ENCODE data around the gene P2RX7. TPM values are rescaled to one million over a fixed set of nuclear protein-coding genes. Genes with fewer than 3 reads are reported as not detected.
A peak's percentile ranks its signal among the peaks of the same experiment; 100 is the strongest.

Gene P2RX7
- polyA plus RNA-seq, 3 donors: 12.3 to 66.3 (median 20.5) TPM

DNA sequence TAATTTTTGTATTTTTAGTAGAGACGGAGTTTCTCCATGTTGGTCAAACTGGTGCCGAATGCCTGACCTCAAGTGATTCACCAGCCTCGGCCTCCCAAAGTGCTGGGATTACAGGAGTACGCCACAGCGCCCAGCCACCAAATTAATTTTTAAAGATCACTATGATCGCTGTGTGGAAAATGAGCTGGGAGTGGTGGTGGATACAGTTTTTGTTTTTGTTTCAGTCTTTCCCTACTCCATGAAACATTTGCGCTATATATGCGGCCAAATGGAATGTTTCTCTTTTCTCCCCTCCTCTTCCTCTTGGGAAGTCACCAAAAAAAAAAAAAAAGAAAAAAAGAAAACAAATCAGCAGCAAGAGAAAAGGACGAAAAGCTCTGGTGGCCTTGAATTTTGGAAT, 56.5 kb downstream of the P2RX7 start:
- Mint-ChIP-seq H3K4me3 (no peak overlapping the region), H3K36me3 (peaks cover 26 to 30% of the 10 kb centered on the region in 2 donors), H3K27ac (peak overlapping the region in 5 of 7 donors; percentile 67 to 89 (median 82)), H3K4me1 (peaks cover 48% of the 10 kb centered on the region), H3K9me3 (no peaks in the 10 kb centered on the region), H3K27me3 (ENCODE audit: low read depth in 3 of 3) (peaks cover 0 to 6% (median 0%) of the 10 kb centered on the region in 3 donors)
- Histone ChIP-seq H3K27me3 (ENCODE audit: control insufficient read depth in 2 of 2, insufficient read depth in 2 of 2, low read length in 2 of 2) (no peaks in the 10 kb centered on the region), H3K9me3 (replicated peaks in 1 of 2; ENCODE audit: control insufficient read depth in 1 of 2, insufficient read depth in 1 of 2, low read length in 2 of 2) (no peaks in the 10 kb centered on the region), H3K79me2 (ENCODE audit: insufficient read depth, low read length) (peaks cover 4% of the 10 kb centered on the region), H3K9ac (ENCODE audit: insufficient read depth, low read length, poor library complexity, severe bottlenecking) (no peak overlapping the region), H3K36me3 (replicated peaks in 1 of 2; ENCODE audit: control insufficient read depth in 1 of 2, insufficient read depth in 2 of 2, low read length in 2 of 2) (peaks cover 11 to 26% of the 10 kb centered on the region in 2 donors), H3K27ac (ENCODE audit: low read depth in 1 of 2, low read length in 2 of 2) (peak overlapping the region in 1 of 2 donors; percentile 67), H2AFZ (ENCODE audit: insufficient read depth, low read depth, low read length, poor library complexity, severe bottlenecking) (no peak overlapping the region), H3K4me3 (replicated peaks in 1 of 3; ENCODE audit: low read depth in 2 of 3, low read length in 3 of 3) (no peak overlapping the region), H3K4me1 (ENCODE audit: control insufficient read depth in 1 of 2, insufficient read depth in 2 of 2, low read length in 2 of 2) (peaks cover 41 to 43% of the 10 kb centered on the region in 2 donors), H3K4me2 (replicated peaks; ENCODE audit: extremely low read depth, low read length, poor library complexity, severe bottlenecking) (no peak overlapping the region), H4K20me1 (ENCODE audit: insufficient read depth, low read length) (no peaks in the 10 kb centered on the region)
- TF ChIP-seq, protein P1, sequence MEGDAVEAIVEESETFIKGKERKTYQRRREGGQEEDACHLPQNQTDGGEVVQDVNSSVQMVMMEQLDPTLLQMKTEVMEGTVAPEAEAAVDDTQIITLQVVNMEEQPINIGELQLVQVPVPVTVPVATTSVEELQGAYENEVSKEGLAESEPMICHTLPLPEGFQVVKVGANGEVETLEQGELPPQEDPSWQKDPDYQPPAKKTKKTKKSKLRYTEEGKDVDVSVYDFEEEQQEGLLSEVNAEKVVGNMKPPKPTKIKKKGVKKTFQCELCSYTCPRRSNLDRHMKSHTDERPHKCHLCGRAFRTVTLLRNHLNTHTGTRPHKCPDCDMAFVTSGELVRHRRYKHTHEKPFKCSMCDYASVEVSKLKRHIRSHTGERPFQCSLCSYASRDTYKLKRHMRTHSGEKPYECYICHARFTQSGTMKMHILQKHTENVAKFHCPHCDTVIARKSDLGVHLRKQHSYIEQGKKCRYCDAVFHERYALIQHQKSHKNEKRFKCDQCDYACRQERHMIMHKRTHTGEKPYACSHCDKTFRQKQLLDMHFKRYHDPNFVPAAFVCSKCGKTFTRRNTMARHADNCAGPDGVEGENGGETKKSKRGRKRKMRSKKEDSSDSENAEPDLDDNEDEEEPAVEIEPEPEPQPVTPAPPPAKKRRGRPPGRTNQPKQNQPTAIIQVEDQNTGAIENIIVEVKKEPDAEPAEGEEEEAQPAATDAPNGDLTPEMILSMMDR (IDR thresholded peaks at IDR 0.05): no peak
- 96% methylated on average over 3 of the region's 9 CpGs for WGBS (ENCODE audit: insufficient coverage)
- no peak for DNase-seq
- intact Hi-C loops (cut with micrococcal nuclease): no loop called here

DNA sequence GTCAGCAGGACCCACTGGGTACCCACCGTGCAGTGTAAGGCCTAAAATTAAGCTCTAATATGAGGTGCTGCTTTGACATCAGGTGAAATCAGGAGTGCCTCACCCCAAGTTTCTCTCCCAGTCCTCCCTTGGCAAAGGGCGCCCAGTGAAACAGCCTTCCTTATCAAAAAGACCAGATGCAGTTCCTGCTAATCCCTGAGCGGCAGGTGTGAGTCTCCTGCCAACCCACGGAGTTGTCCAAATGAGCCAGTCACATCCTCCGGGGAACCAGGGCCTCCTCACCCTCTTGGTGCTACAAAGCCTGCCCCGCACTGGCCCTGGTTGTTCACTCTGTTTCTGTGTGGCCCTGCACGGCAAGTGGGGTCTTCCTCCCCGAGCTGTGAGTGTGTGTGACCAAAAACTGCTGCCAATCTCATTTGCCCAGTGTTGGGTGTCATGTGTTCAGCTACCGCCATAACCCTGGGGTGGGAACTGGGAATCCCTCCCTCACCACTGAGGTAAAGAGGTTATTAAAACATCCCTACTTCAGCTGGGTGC, 57.0 kb downstream of the P2RX7 start:
- H3K79me2 ChIP-seq (ENCODE audit: insufficient read depth, low read length): peaks cover 4% of the 10 kb centered on the region
- H3K27ac ChIP-seq (ENCODE audit: low read depth in 1 of 2, low read length in 2 of 2): peak overlapping the region; percentile 60 to 67
- peaks cover 35 to 37% of the 10 kb centered on the region in 2 donors for H3K4me1 ChIP-seq (ENCODE audit: control insufficient read depth in 1 of 2, insufficient read depth in 2 of 2, low read length in 2 of 2)
- Mint-ChIP-seq H3K36me3 (peaks cover 22 to 25% of the 10 kb centered on the region in 2 donors), H3K27ac (peak overlapping the region; percentile 67 to 94 (median 88)), H3K27me3 (ENCODE audit: low read depth in 3 of 3) (peaks cover 0 to 6% (median 0%) of the 10 kb centered on the region in 3 donors), H3K4me3 (no peak overlapping the region), H3K4me1 (peaks cover 44% of the 10 kb centered on the region), H3K9me3 (no peaks in the 10 kb centered on the region)
- WGBS (ENCODE audit: insufficient coverage): 82% methylated on average over 8 of the region's 9 CpGs
- H3K27me3 ChIP-seq (ENCODE audit: control insufficient read depth in 2 of 2, insufficient read depth in 2 of 2, low read length in 2 of 2): no peaks in the 10 kb centered on the region
- H3K9me3 ChIP-seq (replicated peaks in 1 of 2; ENCODE audit: control insufficient read depth in 1 of 2, insufficient read depth in 1 of 2, low read length in 2 of 2): no peaks in the 10 kb centered on the region
- H2AFZ ChIP-seq (ENCODE audit: insufficient read depth, low read depth, low read length, poor library complexity, severe bottlenecking): no peak overlapping the region
- TF ChIP-seq, protein P1 (IDR thresholded peaks at IDR 0.05): no peak
- no peak overlapping the region for H3K4me3 ChIP-seq (replicated peaks in 1 of 3; ENCODE audit: low read depth in 2 of 3, low read length in 3 of 3)
- no peak overlapping the region for H3K4me2 ChIP-seq (replicated peaks; ENCODE audit: extremely low read depth, low read length, poor library complexity, severe bottlenecking)
- intact Hi-C loops (cut with micrococcal nuclease): loop anchor here (1.0 to 5.0 kb wide), 2 partner anchors 42 to 45 kb away; no protein-coding TSS in a partner anchor
- DNase-seq: peak in 1 of 3 donors; percentile 31
- H4K20me1 ChIP-seq (ENCODE audit: insufficient read depth, low read length): no peaks in the 10 kb centered on the region
- peaks cover 6 to 21% of the 10 kb centered on the region in 2 donors for H3K36me3 ChIP-seq (replicated peaks in 1 of 2; ENCODE audit: control insufficient read depth in 1 of 2, insufficient read depth in 2 of 2, low read length in 2 of 2)
- H3K9ac ChIP-seq (ENCODE audit: insufficient read depth, low read length, poor library complexity, severe bottlenecking): no peak overlapping the region
